GM19455 (cell line): ENCODE measurements around the gene TOLLIP.

Source experiments
- ATAC-seq: cut with Tn5 transposase; IDR thresholded peaks from one replicate; pipeline ENCODE4 v1.9.1; 2021; ENCODE audit not compliant: unreplicated experiment

Gene TOLLIP

GRCh38 chr11:1283906-1284305 lies 25.5 kb downstream of the TOLLIP start:
- no peak for ATAC-seq

- no peak for ATAC-seq
Measured at GRCh38 chr11:1283091-1283511, 26.3 kb downstream of the TOLLIP start.

GRCh38 chr11:1281974-1282365 lies 27.5 kb downstream of the TOLLIP start:
- ATAC-seq: no peak

- no peak for ATAC-seq
Measured at GRCh38 chr11:1281326-1281973, 28.0 kb downstream of the TOLLIP start.

GRCh38 chr11:1280116-1281035 lies 29.1 kb downstream of the TOLLIP start:
- ATAC-seq: no peak

- no peak for ATAC-seq
Measured at GRCh38 chr11:1279674-1280055, 29.8 kb downstream of the TOLLIP start.

- no peak for ATAC-seq
Measured at GRCh38 chr11:1278766-1279673, 30.4 kb downstream of the TOLLIP start.

- ATAC-seq: no peak
Measured at GRCh38 chr11:1277936-1278512, 31.4 kb downstream of the TOLLIP start.

GRCh38 chr11:1276866-1277615 lies 32.4 kb downstream of the TOLLIP start:
- ATAC-seq: no peak

- ATAC-seq: no peak
Measured at GRCh38 chr11:1276041-1276790, 33.2 kb downstream of the TOLLIP start.

- ATAC-seq: no peak
Measured at GRCh38 chr11:1275021-1275420, 34.4 kb downstream of the TOLLIP start.

- no peak for ATAC-seq
Measured at GRCh38 chr11:1274501-1274900, 34.9 kb downstream of the TOLLIP start.

- ATAC-seq: no peak
Measured at GRCh38 chr11:1272531-1272930, 36.9 kb downstream of the TOLLIP start.

- ATAC-seq: no peak
Measured at GRCh38 chr11:1271927-1272326, 37.5 kb downstream of the TOLLIP start.

- ATAC-seq: no peak
Measured at GRCh38 chr11:1271406-1271805, 38.0 kb downstream of the TOLLIP start.

- no peak for ATAC-seq
Measured at GRCh38 chr11:1271002-1271401, 38.4 kb downstream of the TOLLIP start.

GRCh38 chr11:1270476-1270875 lies 39.0 kb downstream of the TOLLIP start:
- ATAC-seq: no peak

- ATAC-seq: no peak
Measured at GRCh38 chr11:1269957-1270356, 39.5 kb downstream of the TOLLIP start.

- ATAC-seq: no peak
Measured at GRCh38 chr11:1267441-1268100, 41.9 kb downstream of the TOLLIP start.
